WTC11 (cell line): ENCODE data around the gene ADGRL2. TPM values are rescaled to one million over a fixed set of nuclear protein-coding genes. Genes with fewer than 3 reads are reported as not detected.
A peak's percentile ranks its signal among the peaks of the same experiment; 100 is the strongest.

Source experiments
- ATAC-seq: fragments of 200-7000 bp; cut with Tn5 transposase; 2 replicates; pipeline ENCODE4 v1.10.0; 2021; ENCODE audit warnings: mild to moderate bottlenecking, moderate library complexity
- CTCF ChIA-PET: fragments of 300-600 bp; sonication (Branson Sonifier 250); formaldehyde crosslinking; loops from one replicate; lab custom pipeline; 2021; ENCODE audit warnings: antibody characterized with exemption; lab: Charles Lee
- POLR2A ChIA-PET: fragments of 350-600 bp; sonication (Branson Sonifier 250); formaldehyde crosslinking; loops from one replicate; lab custom pipeline; 2021; ENCODE audit warnings: antibody characterized with exemption; lab: Charles Lee
- DNase-seq: peaks from one replicate; pipeline ENCODE4 v3.0.0; 2021; ENCODE audit warnings: low spot score
- H3K27ac Mint-ChIP-seq: 2 replicates; pipeline ENCODE4 v1.8.0; 2021; ENCODE audit warnings: mixed read lengths
- H3K27me3 Mint-ChIP-seq: 2 replicates; pipeline ENCODE4 v1.8.0; 2021; ENCODE audit warnings: low read depth, mild to moderate bottlenecking, moderate library complexity, mixed read lengths
- H3K36me3 Mint-ChIP-seq: 2 replicates; pipeline ENCODE4 v1.8.0; 2021; ENCODE audit warnings: mixed read lengths
- H3K4me1 Mint-ChIP-seq: 2 replicates; pipeline ENCODE4 v1.8.0; 2022; ENCODE audit warnings: mixed read lengths
- H3K4me3 Mint-ChIP-seq: 2 replicates; pipeline ENCODE4 v1.8.0; 2021; ENCODE audit warnings: mild to moderate bottlenecking, moderate library complexity, mixed read lengths
- H3K9me3 Mint-ChIP-seq: 2 replicates; pipeline ENCODE4 v1.8.0; 2021; ENCODE audit warnings: mixed read lengths
- ARID4B ChIP-seq: sonication (generic); formaldehyde crosslinking; IDR thresholded peaks from 2 replicates; pipeline ENCODE4 v1.8.0; 2023; ENCODE audit warnings: missing genetic modification reagents, mild to moderate bottlenecking, borderline replicate concordance
- ATF2 ChIP-seq: sonication (generic); formaldehyde crosslinking; IDR thresholded peaks from 2 replicates; pipeline ENCODE4 v1.8.1; 2022; ENCODE audit warnings: low read depth, missing genetic modification reagents, borderline replicate concordance
- ATF3 ChIP-seq: sonication (generic); formaldehyde crosslinking; conservative IDR thresholded peaks from 2 replicates; pipeline ENCODE4 v1.8.1; 2022; ENCODE audit warnings: mild to moderate bottlenecking, missing genetic modification reagents
- CBFB ChIP-seq: sonication (generic); formaldehyde crosslinking; IDR thresholded peaks from 2 replicates; pipeline ENCODE4 v1.8.1; 2022; ENCODE audit warnings: mild to moderate bottlenecking, low read depth, missing genetic modification reagents
- FOXJ3 ChIP-seq: sonication (generic); formaldehyde crosslinking; IDR thresholded peaks from 2 replicates; pipeline ENCODE4 v1.9.0; 2021; ENCODE audit warnings: missing genetic modification reagents, mild to moderate bottlenecking, borderline replicate concordance
- IRF1 ChIP-seq: sonication (generic); formaldehyde crosslinking; IDR thresholded peaks from 2 replicates; pipeline ENCODE4 v1.8.0; 2023; ENCODE audit warnings: missing genetic modification reagents
- JAZF1 ChIP-seq: fragments of 250-450 bp; sonication (Bioruptor Pico); IDR thresholded peaks from 2 replicates; pipeline ENCODE4 v1.9.0; 2021; ENCODE audit warnings: moderate library complexity, mild to moderate bottlenecking, inconsistent platforms
- OVOL2 ChIP-seq: fragments of 250-450 bp; sonication (Bioruptor Pico); IDR thresholded peaks from 2 replicates; pipeline ENCODE4 v1.9.0; 2021; ENCODE audit warnings: mild to moderate bottlenecking, borderline replicate concordance
- TEAD1 ChIP-seq: sonication (generic); formaldehyde crosslinking; IDR thresholded peaks from 2 replicates; pipeline ENCODE4 v1.8.0; 2022; ENCODE audit warnings: mild to moderate bottlenecking, missing genetic modification reagents
- TEAD4 ChIP-seq: sonication (generic); formaldehyde crosslinking; IDR thresholded peaks from 2 replicates; pipeline ENCODE4 v1.8.0; 2022; ENCODE audit warnings: mild to moderate bottlenecking, missing genetic modification reagents
- ZNF121 ChIP-seq: sonication (generic); formaldehyde crosslinking; IDR thresholded peaks from 2 replicates; pipeline ENCODE4 v1.8.0; 2023; ENCODE audit warnings: missing genetic modification reagents
- ZNF232 ChIP-seq: sonication (generic); formaldehyde crosslinking; IDR thresholded peaks from 2 replicates; pipeline ENCODE4 v1.8.0; 2022; ENCODE audit warnings: mild to moderate bottlenecking, missing genetic modification reagents
- ZNF416 ChIP-seq: fragments of 250-450 bp; sonication (Bioruptor Pico); IDR thresholded peaks from 2 replicates; pipeline ENCODE4 v1.9.0; 2021; ENCODE audit warnings: mild to moderate bottlenecking, inconsistent platforms
- total RNA-seq: library from RNA; stranded (reverse); gene quantifications from 3 replicates; pipeline ENCODE4 v1.2.3, GENCODE V29; 2021
- TF ChIP-seq, protein P1 (sequence below): sonication (generic); formaldehyde crosslinking; IDR thresholded peaks from 2 replicates; pipeline ENCODE4 v1.8.1; 2023; ENCODE audit warnings: mild to moderate bottlenecking, moderate library complexity, missing genetic modification reagents
- TF ChIP-seq, protein P2 (sequence below): sonication (generic); formaldehyde crosslinking; IDR thresholded peaks from 2 replicates; pipeline ENCODE4 v1.8.1; 2022; ENCODE audit warnings: missing genetic modification reagents, borderline replicate concordance
- TF ChIP-seq, protein P3 (sequence below): sonication (generic); formaldehyde crosslinking; IDR thresholded peaks from 2 replicates; pipeline ENCODE4 v1.8.1; 2023; ENCODE audit warnings: mild to moderate bottlenecking, missing genetic modification reagents
- TF ChIP-seq, protein P4 (sequence below): fragments of 250-450 bp; sonication (Bioruptor Pico); IDR thresholded peaks from 2 replicates; pipeline ENCODE4 v2.1.2; 2022; ENCODE audit warnings: mild to moderate bottlenecking, moderate library complexity

The ADGRL2 gene
- total RNA-seq, 1 experiment from 2014 or later: 71.6 TPM

DNA sequence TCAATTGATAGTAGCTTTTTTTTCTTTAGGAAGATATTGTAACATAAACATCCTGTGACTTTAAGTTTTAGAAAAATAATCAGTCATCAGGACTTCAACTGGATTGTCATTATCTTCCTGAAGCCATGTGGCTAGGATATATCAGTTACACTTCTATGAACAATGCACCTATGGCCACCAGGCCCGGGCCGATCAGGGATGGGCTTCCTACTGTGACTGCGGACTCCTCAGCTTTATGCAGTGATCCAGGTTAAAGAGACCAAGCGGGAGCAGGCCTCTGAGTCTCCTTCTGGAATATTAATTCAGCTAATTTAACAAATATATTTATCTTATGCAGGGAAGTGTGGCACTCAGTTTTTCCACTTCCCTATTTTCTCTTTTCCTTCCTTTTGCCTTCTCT lies 200.6 kb downstream of the ADGRL2 start (continued):
- TF ChIP-seq ARID4B (CRISPR knock-in tag) (no peak), TEAD4 (CRISPR knock-in tag) (no peak), ZNF121 (CRISPR knock-in tag) (no peak), IRF1 (no peak), ZNF416 (CRISPR knock-in tag) (no peak)
- TF ChIP-seq, protein P1, sequence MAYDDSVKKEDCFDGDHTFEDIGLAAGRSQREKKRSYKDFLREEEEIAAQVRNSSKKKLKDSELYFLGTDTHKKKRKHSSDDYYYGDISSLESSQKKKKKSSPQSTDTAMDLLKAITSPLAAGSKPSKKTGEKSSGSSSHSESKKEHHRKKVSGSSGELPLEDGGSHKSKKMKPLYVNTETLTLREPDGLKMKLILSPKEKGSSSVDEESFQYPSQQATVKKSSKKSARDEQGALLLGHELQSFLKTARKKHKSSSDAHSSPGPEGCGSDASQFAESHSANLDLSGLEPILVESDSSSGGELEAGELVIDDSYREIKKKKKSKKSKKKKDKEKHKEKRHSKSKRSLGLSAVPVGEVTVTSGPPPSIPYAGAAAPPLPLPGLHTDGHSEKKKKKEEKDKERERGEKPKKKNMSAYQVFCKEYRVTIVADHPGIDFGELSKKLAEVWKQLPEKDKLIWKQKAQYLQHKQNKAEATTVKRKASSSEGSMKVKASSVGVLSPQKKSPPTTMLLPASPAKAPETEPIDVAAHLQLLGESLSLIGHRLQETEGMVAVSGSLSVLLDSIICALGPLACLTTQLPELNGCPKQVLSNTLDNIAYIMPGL (CRISPR knock-in tag): no peak

- Mint-ChIP-seq H3K36me3 (no peaks in the 10 kb centered on the region), H3K27ac (no peak overlapping the region), H3K9me3 (peaks cover 3% of the 10 kb centered on the region; the same call in 1 of the 2 replicates), H3K4me1 (peaks cover 18% of the 10 kb centered on the region), H3K4me3 (no peak overlapping the region), H3K27me3 (no peaks in the 10 kb centered on the region)
- DNase-seq: no peak
- CTCF ChIA-PET: no interaction called here
- POLR2A ChIA-PET: no interaction called here
- TF ChIP-seq ZNF232: no peak
- TF ChIP-seq, protein P2, sequence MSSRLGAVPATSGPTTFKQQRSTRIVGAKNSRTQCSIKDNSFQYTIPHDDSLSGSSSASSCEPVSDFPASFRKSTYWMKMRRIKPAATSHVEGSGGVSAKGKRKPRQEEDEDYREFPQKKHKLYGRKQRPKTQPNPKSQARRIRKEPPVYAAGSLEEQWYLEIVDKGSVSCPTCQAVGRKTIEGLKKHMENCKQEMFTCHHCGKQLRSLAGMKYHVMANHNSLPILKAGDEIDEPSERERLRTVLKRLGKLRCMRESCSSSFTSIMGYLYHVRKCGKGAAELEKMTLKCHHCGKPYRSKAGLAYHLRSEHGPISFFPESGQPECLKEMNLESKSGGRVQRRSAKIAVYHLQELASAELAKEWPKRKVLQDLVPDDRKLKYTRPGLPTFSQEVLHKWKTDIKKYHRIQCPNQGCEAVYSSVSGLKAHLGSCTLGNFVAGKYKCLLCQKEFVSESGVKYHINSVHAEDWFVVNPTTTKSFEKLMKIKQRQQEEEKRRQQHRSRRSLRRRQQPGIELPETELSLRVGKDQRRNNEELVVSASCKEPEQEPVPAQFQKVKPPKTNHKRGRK (CRISPR knock-in tag): 0 out of 2 replicates have a peak, but pooled peaks have one; percentile 48
- no peak for ATAC-seq
Measured at GRCh38 chr1:82007804-82008203, 207.1 kb downstream of the ADGRL2 start.

DNA sequence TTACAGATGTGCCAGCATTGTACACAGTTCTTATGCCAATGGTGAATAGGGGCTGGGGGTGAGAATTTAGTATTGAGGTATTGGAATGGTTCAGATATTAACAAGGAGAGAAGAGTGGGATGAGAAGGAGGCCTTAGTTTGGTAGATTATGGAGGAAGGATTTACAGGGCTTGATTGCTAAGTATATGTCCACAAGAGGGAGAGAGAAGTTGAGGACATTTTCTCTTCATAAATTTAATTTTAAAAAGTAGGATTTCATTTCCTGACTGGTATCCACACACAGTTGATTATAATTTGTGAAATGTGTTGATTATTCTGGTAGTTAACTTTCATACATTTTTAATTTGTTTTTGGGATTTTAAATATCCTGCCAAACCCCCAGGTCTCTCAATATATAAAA lies 213.0 kb downstream of the ADGRL2 start:
- no peak for DNase-seq
- TF ChIP-seq CBFB (CRISPR knock-in tag) (no peak), FOXJ3 (CRISPR knock-in tag) (no peak), JAZF1 (CRISPR knock-in tag) (no peak), TEAD1 (CRISPR knock-in tag) (no peak), ATF2 (CRISPR knock-in tag) (no peak), OVOL2 (CRISPR knock-in tag) (no peak), ATF3 (CRISPR knock-in tag) (no peak)
- TF ChIP-seq, protein P3, sequence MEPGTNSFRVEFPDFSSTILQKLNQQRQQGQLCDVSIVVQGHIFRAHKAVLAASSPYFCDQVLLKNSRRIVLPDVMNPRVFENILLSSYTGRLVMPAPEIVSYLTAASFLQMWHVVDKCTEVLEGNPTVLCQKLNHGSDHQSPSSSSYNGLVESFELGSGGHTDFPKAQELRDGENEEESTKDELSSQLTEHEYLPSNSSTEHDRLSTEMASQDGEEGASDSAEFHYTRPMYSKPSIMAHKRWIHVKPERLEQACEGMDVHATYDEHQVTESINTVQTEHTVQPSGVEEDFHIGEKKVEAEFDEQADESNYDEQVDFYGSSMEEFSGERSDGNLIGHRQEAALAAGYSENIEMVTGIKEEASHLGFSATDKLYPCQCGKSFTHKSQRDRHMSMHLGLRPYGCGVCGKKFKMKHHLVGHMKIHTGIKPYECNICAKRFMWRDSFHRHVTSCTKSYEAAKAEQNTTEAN (CRISPR knock-in tag): no peak
- TF ChIP-seq, protein P4, sequence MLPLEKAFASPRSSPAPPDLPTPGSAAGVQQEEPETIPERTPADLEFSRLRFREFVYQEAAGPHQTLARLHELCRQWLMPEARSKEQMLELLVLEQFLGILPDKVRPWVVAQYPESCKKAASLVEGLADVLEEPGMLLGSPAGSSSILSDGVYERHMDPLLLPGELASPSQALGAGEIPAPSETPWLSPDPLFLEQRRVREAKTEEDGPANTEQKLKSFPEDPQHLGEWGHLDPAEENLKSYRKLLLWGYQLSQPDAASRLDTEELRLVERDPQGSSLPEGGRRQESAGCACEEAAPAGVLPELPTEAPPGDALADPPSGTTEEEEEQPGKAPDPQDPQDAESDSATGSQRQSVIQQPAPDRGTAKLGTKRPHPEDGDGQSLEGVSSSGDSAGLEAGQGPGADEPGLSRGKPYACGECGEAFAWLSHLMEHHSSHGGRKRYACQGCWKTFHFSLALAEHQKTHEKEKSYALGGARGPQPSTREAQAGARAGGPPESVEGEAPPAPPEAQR: no peak
- TF ChIP-seq, protein P2 (CRISPR knock-in tag): no peak

More for the DNA sequence above, 213.0 kb downstream of the ADGRL2 start:
- Mint-ChIP-seq H3K27ac (no peak overlapping the region), H3K36me3 (no peaks in the 10 kb centered on the region), H3K27me3 (no peaks in the 10 kb centered on the region), H3K4me3 (no peak overlapping the region), H3K4me1 (no peaks in the 10 kb centered on the region), H3K9me3 (peaks cover 3% of the 10 kb centered on the region; the same call in 1 of the 2 replicates)
- ChIA-PET POLR2A (no interaction called here), CTCF (no interaction called here)
- ATAC-seq: no peak
